ENCODE measurements around the gene TAF10. TPM values are rescaled to one million over a fixed set of nuclear protein-coding genes. Genes with fewer than 3 reads are reported as not detected.

The TAF10 gene
- total RNA-seq, 1 donor from 2014 or later, result 15.4 TPM

DNA sequence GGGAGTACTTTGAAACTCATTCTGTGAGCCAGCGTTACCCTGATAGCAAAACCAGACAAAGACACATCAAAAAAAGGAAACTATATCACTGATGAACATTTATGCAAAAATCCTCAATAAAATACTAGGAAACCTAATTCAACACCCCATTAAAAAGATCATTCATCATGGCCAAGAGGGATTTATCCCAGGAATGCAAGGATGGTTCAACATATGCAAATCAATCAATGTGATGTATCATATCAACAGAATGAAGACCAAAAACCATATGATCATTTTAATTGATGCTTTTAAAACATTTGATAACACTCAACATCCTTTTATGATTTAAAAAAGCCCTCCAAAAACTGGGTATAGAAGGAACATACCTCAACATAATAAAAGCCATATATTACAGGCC, 28.4 kb downstream of the TAF10 start:
- no peak for DNase-seq (ENCODE audit: low spot score)

DNA sequence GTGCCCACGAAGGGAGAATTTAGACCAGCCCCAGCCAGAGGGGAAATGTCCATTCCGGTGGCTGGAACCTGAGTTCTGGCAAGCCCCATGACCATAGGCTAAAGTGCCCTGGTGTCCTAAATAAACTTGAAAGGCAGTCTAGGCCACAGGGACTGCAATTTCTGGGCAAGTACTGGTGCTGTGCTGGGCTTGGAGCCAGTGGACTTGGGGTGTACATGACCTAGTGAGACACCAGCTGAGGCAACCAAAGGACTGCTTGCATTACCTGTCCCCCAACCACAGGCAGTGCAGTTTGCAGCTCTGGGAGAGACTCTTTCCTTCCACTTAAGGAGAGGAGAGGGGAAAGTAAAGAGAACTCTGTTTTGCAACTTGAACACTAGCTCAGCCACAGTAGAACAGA, 32.3 kb downstream of the TAF10 start:
- DNase-seq (ENCODE audit: low spot score), result no peak

DNA sequence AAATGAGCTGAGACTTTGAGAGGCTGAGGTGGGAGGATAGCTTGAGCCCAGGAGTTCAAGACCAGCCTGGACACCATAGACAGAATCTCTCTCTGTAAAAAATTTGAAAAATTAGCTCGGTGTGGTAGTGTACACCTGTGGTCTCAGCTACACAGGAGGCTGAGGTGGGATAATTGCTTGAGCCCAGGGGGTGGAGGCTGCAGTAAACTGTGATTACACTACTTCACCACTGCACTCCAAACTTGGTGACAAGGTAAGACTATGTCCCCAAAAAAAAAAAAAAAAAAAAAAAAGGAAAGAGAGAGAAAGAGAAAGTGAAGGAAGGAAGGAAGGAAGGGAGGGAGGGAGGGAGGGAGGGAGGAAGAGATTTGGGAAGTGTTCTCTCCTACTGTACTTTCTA, 33.9 kb downstream of the TAF10 start:
- DNase-seq (ENCODE audit: low spot score), result no peak

DNA sequence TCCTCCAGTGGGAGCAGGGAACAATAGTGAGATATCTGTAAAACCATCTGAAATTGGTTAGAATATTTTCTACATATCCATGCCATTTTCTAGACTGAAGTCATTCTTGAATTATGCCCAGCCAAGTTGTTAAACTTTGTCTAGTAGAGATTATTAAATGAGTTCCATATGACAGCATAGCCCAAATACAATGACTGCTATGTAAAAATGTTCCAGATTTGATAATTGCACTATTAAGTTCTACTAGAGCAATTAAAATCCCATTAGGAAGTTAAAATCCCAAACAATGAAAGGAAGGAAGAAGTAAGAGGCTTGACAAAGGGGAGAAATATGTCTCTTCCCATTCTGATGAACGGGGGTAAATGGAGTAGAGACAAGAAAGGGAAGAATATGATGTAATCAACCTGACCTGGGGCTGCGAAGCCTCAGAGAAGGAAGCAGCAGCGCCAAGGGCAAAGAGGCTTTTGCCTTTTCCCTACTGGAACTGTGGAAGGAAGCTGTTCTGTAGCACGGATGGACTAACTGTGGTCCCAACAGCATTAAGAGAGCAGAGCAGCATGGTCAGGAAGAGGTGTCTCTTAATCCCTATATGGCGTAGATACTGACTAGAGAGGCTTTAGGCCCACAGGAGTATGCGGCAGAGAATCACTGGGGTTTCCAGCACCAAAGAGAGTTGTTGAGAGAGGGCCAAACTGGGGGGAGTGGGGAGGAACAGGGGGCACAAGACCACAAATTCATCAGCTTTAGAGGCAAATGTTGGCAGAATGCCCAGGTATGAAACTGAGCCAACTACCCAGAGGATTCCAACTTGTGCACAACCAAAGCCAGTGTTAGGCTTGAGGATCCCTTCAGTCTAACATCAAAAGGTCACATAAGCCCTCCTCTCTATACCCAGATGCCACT, 35.3 kb downstream of the TAF10 start:
- peak; percentile 97 for DNase-seq (ENCODE audit: low spot score)

DNA sequence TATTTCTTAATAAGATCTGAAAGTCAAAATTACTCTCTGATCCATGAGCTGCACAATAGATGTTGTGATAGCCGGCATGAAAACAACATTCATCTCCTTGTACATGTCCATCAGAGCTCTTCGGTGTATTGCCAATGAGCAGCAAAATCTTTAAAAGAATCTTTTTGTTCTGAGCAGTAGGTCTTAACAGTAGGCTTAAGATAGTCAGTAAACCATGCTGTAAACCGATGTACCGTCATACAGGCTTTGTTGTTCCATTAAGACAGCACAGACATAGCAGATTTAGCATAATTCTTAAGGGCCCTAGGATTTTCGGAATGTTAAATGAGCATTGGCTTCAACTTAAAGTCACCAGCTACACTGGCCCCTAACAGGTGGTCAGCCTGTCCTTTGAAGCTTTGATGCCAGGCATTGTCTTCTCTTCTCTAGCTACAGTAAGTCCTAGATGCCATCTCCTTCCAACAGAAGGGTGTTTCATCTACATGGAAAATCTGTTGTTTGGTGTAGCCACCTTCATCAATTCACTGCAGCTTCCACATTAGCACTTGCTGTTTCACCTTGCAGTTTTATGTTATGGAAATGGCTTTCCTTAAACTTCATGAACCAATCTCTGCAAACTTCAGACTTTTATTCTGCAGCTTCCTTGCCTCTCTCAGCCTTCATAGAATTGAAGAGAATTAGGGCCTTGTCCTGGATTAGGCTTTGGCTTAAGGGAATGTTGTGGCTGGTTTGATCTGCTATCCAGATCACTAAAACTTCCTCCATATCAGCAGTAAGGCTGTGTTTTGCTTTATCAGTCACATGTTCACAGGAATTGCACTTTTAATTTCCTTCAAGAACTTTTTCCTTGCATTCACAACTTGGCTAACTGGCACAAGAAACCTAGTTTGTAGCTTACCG, 37.0 kb downstream of the TAF10 start:
- DNase-seq (ENCODE audit: low spot score), result peak; percentile 46

DNA sequence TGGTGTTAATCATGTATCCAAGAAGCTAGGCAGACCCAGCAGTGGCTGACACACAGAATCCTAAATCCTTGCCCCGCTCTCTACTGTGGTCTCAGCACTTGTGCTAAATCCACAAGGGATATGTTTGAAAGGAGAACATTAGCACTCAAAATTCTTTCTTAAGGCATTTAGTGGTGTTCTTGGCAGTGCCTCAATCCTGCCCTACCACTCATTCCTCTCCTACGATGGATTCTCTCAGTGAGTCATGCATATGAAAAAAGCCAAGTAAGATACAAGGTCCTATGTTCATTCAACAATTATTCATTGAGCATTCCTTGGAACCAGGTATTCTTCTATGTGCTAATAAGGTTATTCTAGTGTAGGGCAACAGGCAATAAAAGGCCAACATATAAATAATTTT, 39.8 kb downstream of the TAF10 start:
- peak; percentile 86 for DNase-seq (ENCODE audit: low spot score)

DNA sequence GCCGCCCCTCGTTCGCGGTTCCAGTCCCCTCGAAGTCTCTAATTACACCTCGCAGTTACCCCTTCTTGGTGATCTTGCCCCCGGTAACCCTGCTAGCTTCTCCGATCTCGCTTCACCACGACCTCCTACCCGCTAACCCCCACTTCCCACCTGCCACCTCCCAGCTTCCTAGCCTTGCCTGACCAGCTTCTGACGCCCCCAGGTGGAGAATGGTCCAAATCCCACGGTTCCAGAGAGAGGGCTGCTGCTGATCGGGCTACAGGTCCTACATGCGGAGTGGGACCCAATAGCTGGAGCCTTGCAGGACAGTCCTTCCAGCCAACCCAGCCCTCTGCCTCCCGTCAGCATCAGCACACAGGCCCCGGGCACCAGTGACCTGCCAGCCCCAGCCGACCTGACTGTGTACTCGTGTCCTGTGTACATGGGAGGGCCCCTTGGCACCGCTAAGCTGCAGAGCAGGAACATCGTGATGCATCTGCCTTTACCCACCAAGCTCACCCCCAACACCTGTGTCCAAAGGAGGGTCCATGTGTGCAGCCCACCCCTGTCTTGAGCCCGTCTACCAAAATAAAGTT, 40.5 kb downstream of the TAF10 start:
- no peak for DNase-seq (ENCODE audit: low spot score)

DNA sequence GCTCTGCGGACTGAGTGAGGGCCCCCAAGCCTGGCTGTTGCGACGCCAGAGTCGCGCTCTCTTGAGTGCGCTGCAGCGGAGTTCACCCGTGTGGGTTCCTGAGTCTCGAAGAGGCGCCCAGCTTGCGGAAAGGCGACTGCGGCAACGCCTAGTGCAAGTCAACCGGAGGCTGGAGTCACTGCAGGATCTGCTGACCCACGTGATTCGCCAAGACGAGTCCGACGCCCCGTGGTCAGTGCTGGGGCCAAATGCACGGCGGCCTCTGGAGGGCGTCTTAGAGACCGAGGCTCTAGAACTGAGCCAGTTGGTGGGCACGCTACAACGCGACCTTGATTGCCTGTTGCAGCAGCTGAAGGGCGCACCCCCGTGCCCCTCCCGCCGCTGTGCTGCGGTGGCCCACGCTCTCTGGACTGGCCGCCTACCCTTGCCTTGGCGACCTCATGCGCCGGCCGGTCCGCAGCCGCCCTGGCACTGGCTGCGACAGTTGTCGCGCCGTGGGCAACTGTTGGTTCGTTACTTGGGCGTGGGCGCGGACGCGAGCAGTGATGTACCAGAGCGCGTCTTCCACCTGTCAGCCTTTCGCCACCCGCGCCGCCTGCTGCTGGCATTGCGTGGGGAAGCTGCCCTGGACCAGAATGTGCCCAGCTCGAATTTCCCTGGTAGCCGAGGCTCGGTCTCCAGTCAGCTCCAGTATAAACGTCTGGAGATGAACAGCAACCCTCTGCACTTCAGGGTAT, 41.2 kb downstream of the TAF10 start:
- no peak for DNase-seq (ENCODE audit: low spot score)

DNA sequence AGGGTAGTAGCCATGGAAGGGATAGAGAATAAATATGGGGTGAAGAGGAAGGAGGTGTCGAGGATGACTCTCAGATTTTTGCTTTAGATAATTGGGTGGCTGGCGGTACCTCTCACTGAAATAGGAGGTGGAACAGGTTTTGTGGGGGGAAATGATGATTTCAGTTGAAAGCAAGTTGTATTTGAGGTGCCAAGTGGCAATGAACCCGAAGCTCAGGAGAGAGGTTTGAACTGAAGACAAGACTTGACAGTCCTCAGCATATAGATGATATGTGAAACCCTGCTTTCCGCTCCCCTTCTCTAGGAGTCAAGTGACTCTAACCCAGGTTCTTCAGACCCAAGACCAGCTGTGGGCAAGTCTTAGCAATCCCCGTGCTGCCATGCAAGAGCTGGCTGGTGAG, 42.3 kb downstream of the TAF10 start:
- no peak for DNase-seq (ENCODE audit: low spot score)

DNA sequence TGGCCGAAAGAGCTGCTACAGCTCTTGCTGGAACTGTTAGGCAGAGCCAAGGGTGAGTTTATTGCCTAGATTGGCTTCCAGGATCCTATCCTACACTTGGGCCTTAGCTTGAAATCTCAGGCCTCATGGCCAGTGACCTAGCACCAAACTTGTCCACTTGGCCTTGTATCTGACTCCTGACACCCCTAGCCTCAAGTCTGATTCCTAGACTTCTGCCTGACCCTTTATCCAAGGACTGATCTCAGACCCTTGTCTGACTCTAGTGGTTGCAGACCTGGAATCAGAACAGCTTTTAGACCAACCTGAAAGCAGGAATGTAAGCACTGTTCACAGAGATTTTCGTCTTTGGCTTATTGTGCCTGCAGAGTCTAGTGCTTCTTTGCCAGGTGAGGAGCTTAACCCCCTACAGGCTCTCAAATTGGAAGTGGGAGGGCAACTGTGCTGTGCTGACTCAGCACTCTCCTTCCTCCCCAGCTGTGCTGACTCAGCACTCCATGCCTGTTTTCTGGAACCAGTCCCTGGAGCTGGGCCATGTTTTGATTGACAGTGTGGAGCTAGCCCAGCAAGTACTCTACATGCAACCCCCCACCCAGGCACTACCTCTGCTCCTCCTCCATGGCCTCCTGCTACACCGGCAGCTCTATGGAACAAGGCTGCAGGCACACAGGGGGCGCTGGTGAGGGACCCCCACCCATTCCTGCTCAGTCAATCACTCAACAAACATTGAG, 43.7 kb downstream of the TAF10 start:
- DNase-seq (ENCODE audit: low spot score), result peak; percentile 57

DNA sequence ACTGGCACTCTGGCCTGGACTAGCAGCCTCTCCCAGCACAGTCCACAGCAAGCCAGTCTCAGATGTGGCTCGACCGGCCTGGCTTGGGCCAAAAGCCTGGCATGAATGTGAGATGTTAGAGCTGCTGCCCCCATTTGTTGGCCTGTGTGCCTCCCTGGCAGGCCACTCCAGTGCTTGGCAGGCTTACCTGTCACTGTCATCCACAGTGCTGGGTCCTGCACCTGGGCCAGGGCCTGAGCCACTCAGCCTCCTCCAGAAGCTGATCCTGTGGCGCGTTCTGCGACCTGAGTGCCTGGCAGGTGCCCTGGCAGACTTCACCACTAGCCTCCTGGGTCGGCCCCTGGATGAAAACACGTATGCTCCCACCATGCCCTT, 44.7 kb downstream of the TAF10 start:
- no peak for DNase-seq (ENCODE audit: low spot score)

DNA sequence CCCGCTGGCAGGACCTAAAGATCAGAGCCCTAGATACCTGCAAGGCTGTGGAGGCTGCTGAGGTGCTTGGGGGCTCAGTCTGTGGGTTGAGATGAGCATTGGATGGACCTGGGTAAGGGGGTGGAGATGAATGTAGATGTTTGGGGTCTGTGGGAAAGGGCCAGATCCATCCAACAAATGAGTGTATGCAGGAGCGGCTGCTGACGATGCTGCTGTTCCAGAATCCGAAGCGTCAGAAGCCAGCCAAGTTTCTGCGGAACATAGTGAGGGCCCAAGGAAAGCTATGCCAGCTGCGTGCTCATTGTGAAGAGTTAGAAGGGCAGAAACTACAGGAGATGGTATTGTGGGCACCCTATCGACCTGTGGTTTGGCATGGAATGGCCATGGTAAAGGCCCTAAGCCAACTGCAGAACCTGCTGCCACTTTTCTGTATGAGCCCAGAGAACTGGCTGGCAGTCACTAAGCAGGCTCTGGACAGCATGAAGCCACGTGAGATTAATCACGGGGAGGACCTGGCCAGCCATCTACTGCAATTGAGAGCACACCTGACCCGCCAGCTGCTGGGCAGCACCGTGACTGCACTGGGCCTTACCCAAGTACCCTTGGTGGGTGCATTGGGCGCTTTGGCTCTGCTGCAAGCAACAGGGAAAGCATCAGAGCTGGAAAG, 45.2 kb downstream of the TAF10 start:
- DNase-seq (ENCODE audit: low spot score), result no peak

DNA sequence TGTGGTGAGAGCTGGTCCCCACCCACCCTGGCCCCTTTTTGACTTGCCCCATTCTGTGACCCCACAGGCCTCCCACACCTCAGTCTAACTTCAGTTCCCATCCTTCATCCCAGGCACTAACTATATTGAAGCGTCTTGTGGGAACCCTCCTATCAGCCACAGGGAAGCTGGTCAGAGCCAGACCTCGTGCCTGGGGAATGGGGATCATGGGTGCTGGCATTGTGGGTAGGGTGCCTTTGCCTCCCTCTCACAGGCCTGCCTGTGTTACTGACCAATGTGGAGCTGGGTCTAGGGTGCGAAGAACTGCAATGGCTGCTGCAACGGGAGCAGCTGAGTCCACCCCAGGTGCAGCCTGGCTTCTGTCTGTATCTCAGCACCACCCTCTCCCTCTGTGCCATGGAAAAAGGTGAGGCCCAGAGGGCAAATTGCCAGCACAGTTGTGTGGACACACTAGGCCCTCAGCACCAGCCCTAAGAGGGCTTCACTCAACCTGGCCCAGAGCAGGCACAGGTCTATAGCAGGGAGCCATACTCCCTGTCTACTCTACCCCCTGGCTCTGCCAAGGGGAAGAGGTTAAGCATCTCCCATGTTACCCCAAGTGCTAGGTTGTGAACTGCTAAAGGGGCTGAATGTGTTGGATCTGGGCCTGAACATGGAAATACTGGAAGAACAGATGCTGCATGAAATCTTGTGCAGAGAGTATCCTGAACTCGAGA, 45.9 kb downstream of the TAF10 start:
- DNase-seq (ENCODE audit: low spot score), result no peak

DNA sequence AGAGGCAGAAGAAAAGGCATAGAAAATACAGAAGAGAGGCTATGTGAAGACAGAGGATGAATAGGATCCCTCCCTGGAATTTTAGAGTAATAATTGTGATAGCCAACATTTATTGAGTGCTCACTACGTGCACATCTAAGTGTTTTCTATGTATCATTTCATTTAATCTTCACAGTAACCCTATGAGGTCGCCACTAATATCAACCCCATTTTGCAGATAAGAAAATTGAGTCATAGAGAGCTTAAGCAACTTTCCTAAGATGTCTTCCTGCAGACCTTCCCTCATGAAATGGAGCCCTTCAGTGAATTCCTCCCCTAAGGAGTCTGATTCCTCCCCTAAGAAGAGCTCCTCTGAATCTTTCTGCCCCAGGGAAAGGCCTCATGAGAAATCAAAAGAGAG, 46.7 kb downstream of the TAF10 start:
- DNase-seq (ENCODE audit: low spot score), result no peak

DNA sequence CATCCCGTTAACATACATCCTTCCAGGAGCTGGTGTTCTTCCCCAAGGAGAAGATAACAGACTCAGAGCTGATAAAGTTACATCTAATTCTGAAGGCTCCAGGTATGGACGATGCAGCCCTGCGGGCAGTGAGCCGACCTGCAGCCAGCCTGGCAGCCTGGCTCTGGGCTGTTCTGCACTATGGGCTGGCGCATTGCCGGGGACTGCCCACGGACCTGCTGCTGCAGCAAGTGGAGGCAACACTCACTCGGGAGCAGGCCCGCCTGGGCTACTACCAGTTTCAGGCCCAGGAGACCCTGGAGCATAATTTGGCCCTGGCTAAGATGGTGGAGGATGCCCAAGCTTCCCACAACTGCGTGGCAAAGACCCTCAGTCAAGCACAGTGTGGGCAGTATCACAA, 48.3 kb downstream of the TAF10 start:
- no peak for DNase-seq (ENCODE audit: low spot score)

DNA sequence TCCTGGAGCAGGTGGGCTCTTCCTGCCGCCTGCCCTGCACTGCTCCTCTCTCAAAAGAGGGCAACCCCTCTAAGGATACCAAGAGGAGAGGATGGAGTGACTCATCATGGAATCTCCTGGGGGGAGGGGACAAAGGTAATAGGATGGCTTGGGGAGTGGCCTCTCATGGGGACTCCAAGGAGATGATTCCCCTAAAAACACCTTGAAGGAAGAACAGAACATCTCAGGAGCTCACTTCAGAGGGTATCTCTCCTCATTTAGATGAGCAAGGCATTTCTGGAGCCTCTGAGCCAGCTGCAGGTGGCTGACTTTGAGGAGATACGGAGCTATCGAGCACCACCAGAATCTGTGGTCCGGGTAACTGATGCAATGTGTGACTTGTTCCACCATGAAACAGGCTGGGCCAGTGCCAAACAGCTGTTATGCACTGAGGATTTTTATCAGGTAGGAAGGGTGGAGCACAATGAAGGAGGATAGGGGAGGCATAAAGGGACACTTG, 48.8 kb downstream of the TAF10 start:
- DNase-seq (ENCODE audit: low spot score), result no peak

DNA sequence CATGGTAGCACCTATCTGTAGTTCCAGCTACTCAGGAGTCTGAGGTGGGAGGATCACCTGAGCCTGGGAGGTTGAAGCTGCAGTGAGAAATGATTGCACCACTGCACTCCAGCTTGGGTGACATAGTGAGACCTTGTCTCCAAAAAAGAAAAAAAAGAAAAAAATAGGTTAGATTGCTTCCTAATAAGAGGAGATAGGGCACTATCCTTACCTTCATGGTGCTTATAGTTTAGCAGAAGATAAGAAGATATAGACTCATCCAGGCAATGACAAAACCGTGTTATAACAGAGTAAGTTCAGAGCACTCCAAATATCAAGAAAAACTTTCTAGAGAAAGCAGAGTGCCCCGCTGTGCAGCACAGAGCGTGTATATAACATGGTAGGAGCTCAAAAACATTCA, 50.7 kb downstream of the TAF10 start:
- DNase-seq (ENCODE audit: low spot score), result no peak

Data from umbilical cord (tissue), 2 donors.